C4-2B (cell line): ENCODE measurements around the gene MBTD1.
"Not testable (repeated sequence)": the region's sequence is repeated elsewhere in the genome, so short reads cannot be mapped to it uniquely, and the experiment has no call there.

Experiments
- H3K27ac ChIP-seq: fragments of 450-650 bp; 2 replicates; pipeline ENCODE4 v1.5.1; 2017
- ZFX ChIP-seq: fragments of 450-650 bp; IDR thresholded peaks from 2 replicates; pipeline ENCODE4 v1.6.1; 2017
- TF ChIP-seq, protein P1 (sequence below): fragments of 450-650 bp; conservative IDR thresholded peaks from 2 replicates; pipeline ENCODE4 v1.5.1; 2017; ENCODE audit warnings: mild to moderate bottlenecking

Gene MBTD1

DNA sequence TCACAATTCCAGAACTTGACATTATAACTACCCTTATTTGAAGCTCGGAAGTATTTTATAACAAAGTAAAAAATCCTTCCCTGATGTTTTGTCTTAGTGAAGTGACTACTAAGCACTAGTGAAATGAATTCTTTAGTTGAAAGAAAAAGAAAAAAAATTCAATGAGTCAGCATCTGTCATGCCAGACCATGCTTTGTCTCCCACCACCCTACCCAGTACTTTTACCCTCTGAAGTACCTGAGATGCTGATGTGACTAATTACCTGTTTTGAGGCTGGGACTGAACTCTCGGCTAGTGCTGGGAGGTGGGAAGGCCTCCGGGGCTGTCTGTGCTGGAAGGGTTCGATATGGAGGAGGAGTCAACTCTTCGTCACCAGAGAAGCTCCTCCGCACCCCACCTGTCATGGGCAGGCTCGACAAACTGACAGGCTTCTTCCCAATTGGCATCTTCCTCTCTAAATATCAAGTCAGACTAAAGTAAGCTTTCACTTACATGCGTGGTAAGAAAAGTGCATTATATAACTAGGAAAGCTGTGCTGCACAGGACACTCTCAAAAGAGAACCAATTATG, 74.0 kb downstream of the MBTD1 start:
- TF ChIP-seq ZFX = no peak
- TF ChIP-seq, protein P1, sequence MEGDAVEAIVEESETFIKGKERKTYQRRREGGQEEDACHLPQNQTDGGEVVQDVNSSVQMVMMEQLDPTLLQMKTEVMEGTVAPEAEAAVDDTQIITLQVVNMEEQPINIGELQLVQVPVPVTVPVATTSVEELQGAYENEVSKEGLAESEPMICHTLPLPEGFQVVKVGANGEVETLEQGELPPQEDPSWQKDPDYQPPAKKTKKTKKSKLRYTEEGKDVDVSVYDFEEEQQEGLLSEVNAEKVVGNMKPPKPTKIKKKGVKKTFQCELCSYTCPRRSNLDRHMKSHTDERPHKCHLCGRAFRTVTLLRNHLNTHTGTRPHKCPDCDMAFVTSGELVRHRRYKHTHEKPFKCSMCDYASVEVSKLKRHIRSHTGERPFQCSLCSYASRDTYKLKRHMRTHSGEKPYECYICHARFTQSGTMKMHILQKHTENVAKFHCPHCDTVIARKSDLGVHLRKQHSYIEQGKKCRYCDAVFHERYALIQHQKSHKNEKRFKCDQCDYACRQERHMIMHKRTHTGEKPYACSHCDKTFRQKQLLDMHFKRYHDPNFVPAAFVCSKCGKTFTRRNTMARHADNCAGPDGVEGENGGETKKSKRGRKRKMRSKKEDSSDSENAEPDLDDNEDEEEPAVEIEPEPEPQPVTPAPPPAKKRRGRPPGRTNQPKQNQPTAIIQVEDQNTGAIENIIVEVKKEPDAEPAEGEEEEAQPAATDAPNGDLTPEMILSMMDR = no peak
- no peak overlapping the region for H3K27ac ChIP-seq

DNA sequence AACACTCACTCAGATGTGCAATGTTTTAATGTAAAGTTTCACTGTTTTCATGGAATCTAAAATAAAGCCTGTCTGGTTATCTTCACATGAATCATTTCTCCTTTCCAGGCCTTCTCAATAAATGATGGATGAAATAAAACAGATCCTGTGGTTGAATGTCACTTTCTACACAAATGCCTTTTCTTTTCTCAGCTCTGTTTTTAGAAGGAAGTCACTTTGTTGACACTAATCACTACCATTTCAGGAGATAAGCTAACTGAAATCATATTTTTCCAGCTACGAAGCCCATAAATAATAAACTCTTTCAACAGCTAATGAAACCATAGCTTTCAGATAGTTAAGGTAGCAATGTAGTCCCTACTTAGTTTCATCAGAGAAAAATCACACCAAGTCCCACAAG, 75.7 kb downstream of the MBTD1 start:
- no peak overlapping the region for H3K27ac ChIP-seq
- TF ChIP-seq, protein P1 = no peak
- TF ChIP-seq ZFX = no peak

DNA sequence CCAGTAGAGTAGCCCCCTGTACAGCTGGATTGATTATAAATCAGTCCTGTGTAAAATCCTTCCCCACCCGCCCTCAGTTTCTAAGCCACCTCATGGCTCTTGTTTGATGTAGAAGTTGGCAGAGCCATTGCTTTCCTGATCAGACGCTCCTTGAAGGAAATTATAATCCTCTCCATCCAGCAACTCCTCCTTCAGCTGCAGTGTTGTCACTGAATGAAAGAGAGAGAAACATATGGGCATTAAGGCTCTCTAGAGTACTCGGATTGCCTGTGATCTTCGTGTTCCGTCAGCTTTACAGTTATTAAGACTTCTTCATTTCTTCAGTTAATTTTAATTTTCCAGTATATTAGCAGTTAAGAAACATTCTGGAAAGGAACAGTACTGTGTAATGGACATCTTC, 79.4 kb downstream of the MBTD1 start:
- TF ChIP-seq ZFX = no peak
- TF ChIP-seq, protein P1 = no peak
- no peak overlapping the region for H3K27ac ChIP-seq

DNA sequence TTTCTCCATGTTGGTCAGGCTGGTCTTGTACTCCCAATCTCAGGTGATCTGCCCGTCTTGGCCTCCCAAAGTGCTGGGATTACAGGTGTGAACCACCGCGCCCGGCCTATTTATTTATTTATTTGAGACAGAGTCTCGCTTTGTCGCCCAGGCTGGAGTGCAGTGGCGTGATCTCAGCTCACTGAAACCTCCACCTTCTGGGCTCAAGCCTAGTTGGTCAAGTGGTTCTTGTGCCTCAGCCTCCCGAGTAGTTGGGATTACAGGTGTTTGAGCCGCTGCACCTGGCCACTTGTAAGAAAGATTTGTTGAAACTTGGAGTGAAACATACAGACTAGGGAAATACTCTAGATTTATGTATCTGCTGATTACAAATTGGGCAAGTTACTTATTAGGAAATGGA, 87.8 kb downstream of the MBTD1 start:
- H3K27ac ChIP-seq = not testable (repeated sequence)

DNA sequence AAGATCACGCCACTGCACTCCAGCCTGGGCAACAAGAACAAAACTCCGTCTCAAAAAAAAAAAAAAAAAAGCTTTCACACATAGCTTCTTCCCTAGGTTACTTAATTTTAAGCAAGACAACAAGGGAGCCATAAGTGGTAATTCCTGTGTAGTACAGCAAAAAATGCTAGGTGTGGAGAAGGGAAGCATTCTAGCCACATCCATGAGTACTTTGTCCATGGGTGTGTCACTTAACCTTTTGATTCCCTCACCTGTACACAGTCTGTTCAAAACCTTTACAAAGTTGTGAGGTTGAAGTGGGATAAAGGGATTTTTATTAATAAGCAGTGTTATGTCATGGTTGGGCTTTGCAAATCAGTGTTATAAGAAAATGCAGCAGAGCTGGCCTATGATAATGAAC, 89.1 kb downstream of the MBTD1 start:
- H3K27ac ChIP-seq = no peak overlapping the region
- no peak for TF ChIP-seq ZFX
- TF ChIP-seq, protein P1 = no peak

DNA sequence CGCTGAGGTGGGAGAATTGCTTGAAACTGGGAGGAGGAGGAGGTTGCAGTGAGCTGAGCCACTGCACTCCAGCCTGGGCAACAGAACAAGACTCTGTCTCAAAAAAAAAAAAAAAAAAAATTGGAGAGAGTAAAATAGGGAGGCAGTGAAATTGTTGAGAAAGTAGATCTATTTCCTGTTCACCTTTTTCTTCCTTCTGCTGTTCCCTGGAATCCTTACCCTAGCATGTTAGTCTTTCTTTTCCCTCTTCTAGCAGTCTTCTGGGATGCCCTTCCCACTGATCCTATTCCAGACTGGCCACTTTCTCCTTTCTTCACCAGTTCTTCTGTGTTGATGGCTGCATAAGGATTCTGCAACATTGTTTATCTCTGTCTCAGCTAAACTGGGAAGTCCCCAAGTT, 90.5 kb downstream of the MBTD1 start:
- no peak for TF ChIP-seq ZFX
- TF ChIP-seq, protein P1 = no peak
- no peak overlapping the region for H3K27ac ChIP-seq

DNA sequence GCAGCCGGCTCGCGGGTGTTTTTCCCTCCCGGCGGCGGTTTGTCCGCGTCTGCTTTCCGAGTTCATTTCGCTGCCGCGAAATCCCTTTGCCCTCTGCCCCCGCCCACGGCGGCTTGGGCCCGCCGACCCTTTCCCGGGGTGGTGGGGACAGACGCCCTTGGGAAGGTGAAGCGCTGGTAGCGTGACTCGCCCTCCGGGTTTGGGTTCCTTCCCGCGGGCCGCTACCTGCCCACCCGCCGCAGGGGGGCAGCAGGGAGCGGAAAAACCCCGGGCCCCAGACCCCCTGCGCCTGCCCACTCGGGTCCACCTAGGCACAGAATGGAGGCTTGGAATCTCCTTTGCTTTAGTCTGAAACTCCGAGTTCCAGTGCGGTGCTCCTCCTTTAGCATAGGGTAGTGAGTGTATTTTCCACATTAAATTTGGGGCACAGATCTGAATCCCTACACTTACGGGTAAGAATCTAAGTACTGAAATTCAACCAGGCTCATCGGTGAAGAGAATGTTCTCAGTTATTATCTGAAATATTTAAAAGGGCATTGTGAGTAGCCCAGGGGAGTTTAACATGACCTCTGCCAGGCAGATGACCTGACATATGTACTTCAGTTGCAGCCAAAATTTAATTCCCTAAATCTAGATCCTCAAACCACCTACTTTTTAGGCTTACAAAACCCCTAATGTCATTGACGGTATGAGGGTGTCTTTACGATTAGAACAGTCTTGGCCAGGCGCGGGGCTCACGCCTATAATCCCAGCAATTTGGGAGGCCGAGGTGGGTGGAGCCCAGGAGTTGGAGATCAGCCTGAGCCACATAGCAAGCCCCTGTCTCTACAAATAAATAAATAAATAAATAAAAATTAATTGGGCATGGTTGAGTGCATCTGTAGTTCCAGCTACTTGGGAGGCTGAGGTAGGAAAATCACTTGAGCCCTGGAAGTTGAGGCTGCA, 92.6 kb downstream of the MBTD1 start:
- H3K27ac ChIP-seq = peak overlapping the region; percentile 96
- TF ChIP-seq, protein P1 = peak; percentile 94
- TF ChIP-seq ZFX = peak; percentile 63
